Ovary (tissue), 9 donors: Measurements from ENCODE around the gene SLC29A4. TPM values are rescaled to one million over a fixed set of nuclear protein-coding genes. Genes with fewer than 3 reads are reported as not detected.
"Not testable (repeated sequence)": the region's sequence is repeated elsewhere in the genome, so short reads cannot be mapped to it uniquely, and the experiment has no call there.

Source experiments
- DNase-seq, 5 donors: peaks; one replicate each; pipeline ENCODE4 v3.0.0-alpha.2; 2019 to 2020
- H3K27ac ChIP-seq, 2 donors: fragments of 200-600 bp; one replicate each; pipeline versions ENCODE4 v1.5.1 to v1.8.0; 2019 to 2022
- H3K27me3 ChIP-seq: fragments of 200-600 bp; one replicate; pipeline ENCODE4 v1.8.0; 2022
- H3K36me3 ChIP-seq: fragments of 200-600 bp; sonication (generic); one replicate; pipeline ENCODE4 v1.5.1; 2019
- H3K4me1 ChIP-seq: one replicate; pipeline ENCODE4 v1.8.1; 2013; ENCODE audit warnings: mild to moderate bottlenecking, moderate library complexity; ENCODE audit not compliant: insufficient read depth
- H3K4me3 ChIP-seq: fragments of 200-600 bp; sonication (generic); one replicate; pipeline ENCODE4 v1.5.1; 2017
- H3K9me3 ChIP-seq, 2 donors: fragments of 200-600 bp in 1 of 2; sonication (generic) in 1 of 2; one replicate each; pipeline versions ENCODE4 v1.5.1 to v1.8.1; 2013 to 2019; ENCODE audit warnings: mild to moderate bottlenecking in 1 of 2, moderate library complexity in 1 of 2
- CTCF ChIP-seq, 3 donors: fragments of 450-650 bp in 2 of 3; fragments of 200-600 bp in 1 of 3; IDR thresholded peaks; one replicate each; pipeline versions ENCODE4 v1.5.1 to v1.8.0; 2016 to 2022; ENCODE audit warnings: antibody characterized with exemption in 3 of 3, mild to moderate bottlenecking in 1 of 3
- EP300 ChIP-seq: sonication (generic); formaldehyde crosslinking; IDR thresholded peaks from one replicate; pipeline ENCODE4 v1.6.1; 2017; ENCODE audit warnings: antibody characterized with exemption
- POLR2A ChIP-seq: fragments of 450-650 bp; IDR thresholded peaks from one replicate; pipeline ENCODE4 v1.6.1; 2017; ENCODE audit warnings: antibody characterized with exemption, mild to moderate bottlenecking, moderate library complexity
- WGBS, 3 donors: extraction: QIAGEN DNeasy Blood & Tissue Kit in 1 of 3; methylation state at CpG; one replicate each; pipeline versions ENCODE4 v1.1.5 to v1.1.7; 2013 to 2017; 5-methylcytosine and 5-hydroxymethylcytosine counted together
- intact Hi-C, 4 donors: fragments of 100-400 bp; cut with DNase I; formaldehyde crosslinking; loops; one replicate each; pipeline versions ENCODE4 v1.11.0 to v1.15.1; 2022 to 2023
- polyA plus RNA-seq, 2 donors: library from polyadenylated mRNA; stranded (reverse); fragments of 200-250 nt in 1 of 2; fragments of 350-450 nt in 1 of 2; fragmentation: Illumina TruSeq in 1 of 2; extraction: RNeasy Lipid Tissue Mini Kit (QIAGEN cat#74804) in 1 of 2; gene quantifications; one replicate each; pipeline ENCODE4 v1.2.3, GENCODE V29; 2013 to 2014
- total RNA-seq, 7 donors: library from RNA; depleted of rRNA in 2 of 7; stranded (reverse); fragments of >200 nt in 2 of 7; fragmentation: NEBNext Ultra II Directional in 3 of 7; extraction: Animal tissue kit (Norgen Biotek cat#: 25700) in 3 of 7; gene quantifications; one replicate each; pipeline versions ENCODE4 v1.1.0 to v1.2.4, GENCODE V29; 2016 to 2023
- donor health status: DM: no; HTN: no; CAD: no; lungs with moderate emphysema.
- donor health status: DM: no; HTN: no; CAD: no.
- donor health status: Bipolar disorder and iron deficiency.
- donor health status: DM: yes; HTN: yes; CAD: no.
- donor health status: DM: no; HTN: no; CAD: no.
- donor health status: DM: yes; HTN: yes; CAD: no.

The SLC29A4 gene
- total and polyA plus RNA-seq, 9 donors: 1.1 to 9.9 (median 2.2) TPM

DNA sequence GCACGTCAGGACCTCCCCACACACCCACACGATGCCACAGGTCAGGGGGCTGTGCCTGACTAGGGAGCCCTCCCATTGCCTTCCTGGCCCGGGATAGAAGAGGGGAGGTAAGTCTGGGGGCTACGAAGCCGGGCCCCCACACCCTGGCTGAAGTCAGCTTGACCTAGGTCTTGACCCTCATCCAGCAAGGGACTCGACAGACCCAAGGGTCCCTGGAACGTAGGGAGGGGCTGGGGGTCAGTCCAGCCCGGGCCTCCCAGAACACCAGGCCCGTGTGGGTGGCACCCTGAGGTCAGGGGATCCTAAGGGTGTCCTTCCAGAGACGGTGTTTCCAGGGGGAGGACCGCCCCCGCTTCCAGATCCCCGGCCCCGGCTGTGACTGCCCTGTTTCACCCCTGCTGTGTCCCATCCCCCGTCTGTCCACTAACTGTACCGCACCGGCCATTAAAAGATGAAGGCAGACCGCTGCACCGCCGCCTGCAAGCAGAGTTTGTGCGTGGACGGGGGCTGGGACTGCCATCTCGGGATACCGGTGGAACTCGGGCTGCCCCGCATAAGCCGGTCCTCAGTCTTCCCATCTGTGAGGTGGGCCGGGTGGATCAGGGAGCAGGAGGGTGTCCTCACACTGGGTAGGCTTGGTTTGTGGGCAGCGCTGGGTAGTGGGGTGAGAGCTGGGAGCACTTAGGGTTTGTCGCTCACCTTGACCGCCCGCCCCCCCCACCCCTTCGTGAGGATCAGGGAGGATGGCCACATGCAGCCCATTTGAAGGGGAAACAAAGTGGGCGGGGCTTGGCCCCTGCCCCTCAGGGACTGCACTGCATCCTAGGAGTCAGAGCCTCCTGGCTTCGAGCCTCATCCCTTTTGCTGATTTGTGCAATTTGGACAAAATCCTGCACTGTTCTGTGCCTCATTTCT lies 21.1 kb downstream of the SLC29A4 start:
- WGBS, 3 donors: 62 to 69% (median 65%) methylated on average over 25 to 35 of the region's 35 CpGs
- TF ChIP-seq POLR2A (no peak), CTCF (IDR thresholded peaks at IDR 0.05) (no peak), EP300 (no peak)
- DNase-seq: no peak
- Histone ChIP-seq H3K36me3 (no peaks in the 10 kb centered on the region), H3K4me1 (no peaks in the 10 kb centered on the region), H3K27ac (no peak overlapping the region), H3K4me3 (no peak overlapping the region), H3K27me3 (no peaks in the 10 kb centered on the region), H3K9me3 (no peaks in the 10 kb centered on the region)
- intact Hi-C loops: no loop called here

DNA sequence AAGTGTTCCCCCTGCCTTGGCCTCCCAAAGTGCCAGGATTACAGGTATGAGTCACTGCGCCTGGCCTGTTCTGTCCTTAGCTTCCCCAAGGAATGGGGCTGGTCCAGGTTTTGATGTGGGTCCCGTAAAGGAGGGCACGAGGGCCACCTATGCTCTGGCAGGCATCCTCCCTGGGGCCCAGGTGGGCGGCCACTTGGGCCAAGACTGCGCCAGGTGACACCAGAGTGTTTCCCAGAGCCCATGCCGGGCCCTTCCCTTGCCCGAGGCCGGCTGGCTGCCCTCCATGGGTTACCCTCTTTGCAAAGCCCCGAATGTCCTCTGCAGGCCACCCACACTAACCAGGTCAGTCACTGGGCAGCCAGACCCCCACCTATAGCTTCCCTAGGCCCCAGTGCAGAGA lies 22.3 kb downstream of the SLC29A4 start:
- H3K9me3 ChIP-seq, intact Hi-C loops, H3K4me1 ChIP-seq, H3K27ac ChIP-seq, H3K4me3 ChIP-seq, H3K36me3 ChIP-seq, DNase-seq, H3K27me3 ChIP-seq: not testable (repeated sequence)
- 87 to 92% (median 91%) methylated on average over 9 of the region's 9 CpGs for WGBS, 3 donors

GRCh38 chr7:5307221-5308142 lies 24.7 kb downstream of the SLC29A4 start:
- intact Hi-C loops: not testable (repeated sequence)
- WGBS, 3 donors: 85 to 91% (median 89%) methylated on average over 36 to 39 of the region's 39 CpGs

DNA sequence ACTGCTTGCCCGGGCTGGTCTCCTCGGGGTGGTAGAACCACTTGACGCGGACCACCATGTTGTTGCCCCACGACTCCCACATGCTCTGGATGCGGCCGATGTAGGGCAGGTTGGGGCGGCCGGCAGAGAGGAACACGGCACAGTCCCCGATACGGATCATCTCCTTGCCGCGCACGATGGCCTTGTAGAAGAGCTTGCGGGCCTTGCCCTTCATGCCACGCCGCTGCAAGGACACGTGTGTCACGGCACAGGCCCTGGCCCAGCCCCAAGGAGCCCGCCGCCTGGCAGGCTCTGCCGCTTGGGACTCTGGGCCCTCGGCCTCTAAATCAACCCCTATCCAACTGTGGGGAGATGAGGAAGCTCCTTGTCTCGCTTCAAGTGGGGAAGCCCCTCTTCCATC lies 26.4 kb downstream of the SLC29A4 start:
- Histone ChIP-seq H3K27me3 (no peaks in the 10 kb centered on the region), H3K9me3 (no peaks in the 10 kb centered on the region), H3K36me3 (no peaks in the 10 kb centered on the region), H3K27ac (no peak overlapping the region), H3K4me1 (peaks cover 1% of the 10 kb centered on the region), H3K4me3 (no peak overlapping the region)
- TF ChIP-seq POLR2A: no peak
- TF ChIP-seq CTCF (IDR thresholded peaks at IDR 0.05): no peak
- TF ChIP-seq EP300: no peak
- no peak for DNase-seq
- WGBS, 3 donors: 92 to 95% (median 94%) methylated on average over 19 to 25 of the region's 25 CpGs
- intact Hi-C loops: no loop called here

More at GRCh38 chr7:5307221-5308142, 24.7 kb downstream of the SLC29A4 start:
- H3K36me3 ChIP-seq, H3K9me3 ChIP-seq, H3K27me3 ChIP-seq, H3K27ac ChIP-seq, DNase-seq, H3K4me1 ChIP-seq, H3K4me3 ChIP-seq: not testable (repeated sequence)

DNA sequence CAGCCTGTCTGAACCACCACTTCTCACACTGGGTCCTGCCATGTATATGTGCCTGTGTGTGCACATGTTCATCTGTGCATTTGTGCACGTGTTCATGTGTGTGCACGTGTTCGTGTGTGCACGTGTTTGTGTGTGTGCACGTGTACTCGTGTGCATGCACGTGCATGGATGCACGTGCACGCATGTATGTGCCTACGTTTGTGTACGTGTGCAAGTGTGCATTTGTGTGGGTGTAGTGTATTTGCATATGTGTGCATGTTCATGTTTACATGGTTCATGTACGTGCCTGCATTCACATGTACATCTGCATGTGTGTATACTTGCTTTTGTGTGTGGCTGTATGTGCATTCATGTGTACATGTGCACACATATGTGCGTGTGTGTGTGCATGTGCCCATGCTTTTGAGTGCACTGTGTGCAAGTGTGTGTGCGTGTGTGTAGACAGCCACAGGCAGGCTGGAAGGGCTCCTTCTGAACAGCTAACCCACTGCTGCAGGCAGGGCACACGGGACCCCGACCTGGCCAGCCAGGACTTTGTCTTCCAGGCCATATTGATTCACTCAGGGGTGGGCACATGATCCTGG lies 28.2 kb downstream of the SLC29A4 start:
- Histone ChIP-seq H3K9me3 (no peaks in the 10 kb centered on the region), H3K27ac (no peak overlapping the region), H3K4me1 (peaks cover 1% of the 10 kb centered on the region), H3K36me3 (no peaks in the 10 kb centered on the region), H3K27me3 (no peaks in the 10 kb centered on the region), H3K4me3 (no peak overlapping the region)
- WGBS, 3 donors: 91 to 95% (median 94%) methylated on average over 16 of the region's 16 CpGs
- TF ChIP-seq EP300 (no peak), CTCF (IDR thresholded peaks at IDR 0.05) (no peak), POLR2A (no peak)
- intact Hi-C loops: no loop called here
- no peak for DNase-seq

DNA sequence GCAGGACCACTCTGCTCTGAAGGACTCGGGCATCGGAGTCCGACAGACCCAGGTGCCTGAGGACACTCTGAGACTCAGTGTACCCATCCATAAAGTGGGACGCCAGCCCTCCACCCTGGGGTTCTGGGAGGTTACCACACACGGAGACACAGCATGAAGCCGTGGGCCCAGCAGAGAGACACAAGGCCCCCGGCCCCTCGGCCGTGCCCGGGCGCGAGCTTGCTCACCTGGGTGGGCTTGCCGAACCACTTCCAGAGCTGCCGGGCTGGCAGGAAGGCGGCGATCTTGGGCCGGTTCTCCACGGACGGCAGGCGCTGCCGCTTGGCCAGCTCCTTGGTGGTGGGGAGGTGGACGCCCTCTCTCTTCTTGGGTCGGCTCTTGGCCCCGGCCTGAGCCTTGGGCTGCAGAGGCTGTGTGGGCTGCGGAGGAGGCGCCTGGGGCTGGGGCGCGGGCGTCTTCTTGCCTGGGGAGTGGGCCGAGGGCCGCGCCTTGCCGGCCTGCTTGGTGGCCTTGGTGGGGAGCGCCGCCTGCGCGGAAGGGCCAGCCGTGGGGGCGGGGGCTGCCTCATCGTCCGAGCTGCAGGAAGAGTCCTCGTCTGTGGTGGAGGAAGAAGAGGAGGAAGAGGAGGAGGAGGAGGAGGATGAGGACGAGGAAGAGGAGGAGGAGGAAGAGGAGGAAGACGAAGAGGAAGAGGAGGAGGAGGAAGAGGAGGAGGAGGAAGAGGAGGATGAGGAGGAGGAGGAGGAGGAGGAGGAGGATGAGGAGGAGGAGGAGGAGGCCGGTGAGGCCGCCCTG lies 29.7 kb downstream of the SLC29A4 start:
- H3K4me1 ChIP-seq, intact Hi-C loops, H3K27me3 ChIP-seq, H3K4me3 ChIP-seq, H3K9me3 ChIP-seq, DNase-seq, H3K27ac ChIP-seq, H3K36me3 ChIP-seq: not testable (repeated sequence)
- 36 to 43% (median 39%) methylated on average over 20 to 39 of the region's 46 CpGs for WGBS, 3 donors
